GM18517 (cell line): Measurements from ENCODE around the gene SUMO4.

Source experiments
- ATAC-seq: cut with Tn5 transposase; IDR thresholded peaks from one replicate; pipeline ENCODE4 v1.9.1; 2021; ENCODE audit warnings: mild to moderate bottlenecking, moderate library complexity; ENCODE audit not compliant: unreplicated experiment

Gene SUMO4

GRCh38 chr6:149389509-149390297 lies 10.4 kb upstream of the SUMO4 start:
- ATAC-seq: no peak

GRCh38 chr6:149392093-149392492 lies 8.0 kb upstream of the SUMO4 start:
- no peak for ATAC-seq

DNA sequence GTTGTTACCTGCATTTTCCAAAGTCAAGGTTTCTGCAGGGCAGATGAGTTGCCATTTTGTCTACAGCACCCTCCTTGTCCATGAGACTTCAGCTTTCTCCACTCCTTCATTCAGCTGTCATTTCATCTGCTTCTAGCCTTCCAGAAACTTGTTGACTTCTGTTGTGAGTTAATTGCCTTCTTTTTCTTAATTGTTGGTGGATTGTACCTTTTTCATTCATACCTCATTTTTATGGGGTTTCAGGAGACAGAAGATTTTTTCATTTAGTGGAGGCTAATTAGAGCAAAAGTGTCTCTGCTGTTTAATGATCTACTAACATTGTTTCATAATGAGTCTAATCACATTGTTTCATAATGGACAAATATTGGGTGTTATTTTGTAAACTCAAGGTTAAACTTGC lies 7.5 kb upstream of the SUMO4 start:
- no peak for ATAC-seq

DNA sequence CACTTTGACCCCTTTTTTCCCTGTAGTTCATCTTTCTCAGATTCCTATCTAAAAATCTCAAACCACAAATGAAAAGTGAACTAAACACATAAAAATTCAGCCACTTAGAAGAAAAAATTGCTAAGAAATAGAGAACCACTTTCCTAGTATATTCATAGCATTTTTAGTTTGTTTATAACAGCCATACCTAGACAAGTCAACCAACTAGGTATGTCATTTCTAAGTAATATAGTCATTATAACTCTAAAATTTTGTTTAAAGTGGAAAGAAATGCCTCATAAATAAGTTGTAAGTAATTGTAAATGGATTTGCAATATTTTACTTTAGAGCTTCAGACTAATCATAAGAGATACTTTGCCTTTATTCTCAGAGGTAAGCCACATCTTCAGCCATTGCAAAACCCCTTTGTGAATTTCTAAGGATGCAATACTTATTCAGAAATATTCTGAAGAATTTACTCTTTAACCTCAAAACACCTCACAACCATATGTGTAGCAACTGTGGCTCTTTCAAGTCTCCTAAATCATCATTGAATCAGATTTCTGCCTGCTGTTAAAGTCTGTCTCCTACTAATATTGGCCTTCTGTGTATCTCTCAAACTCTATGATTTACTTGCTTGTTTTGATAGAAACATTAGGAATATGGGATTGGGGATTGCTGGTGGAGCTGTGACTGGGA lies 6.9 kb upstream of the SUMO4 start:
- ATAC-seq: no peak

DNA sequence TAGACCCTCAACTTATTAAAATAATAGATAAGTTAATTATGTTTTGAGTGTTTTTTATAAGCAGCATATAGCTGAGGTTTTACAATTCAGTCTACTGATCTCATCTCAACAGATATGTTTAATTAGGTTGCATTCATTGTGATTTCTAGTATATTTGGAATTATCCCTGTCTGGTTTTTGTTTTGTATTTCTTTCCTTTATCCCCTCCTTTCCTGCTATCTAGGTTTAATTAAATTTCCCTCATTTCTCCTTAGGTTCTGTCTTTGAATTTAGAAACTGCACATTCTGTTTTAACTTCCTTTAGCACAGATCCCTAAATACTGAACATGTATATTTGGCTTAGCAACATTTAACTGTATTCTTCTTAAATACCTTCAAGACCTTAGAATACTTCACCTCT lies 4.9 kb upstream of the SUMO4 start:
- ATAC-seq: no peak

DNA sequence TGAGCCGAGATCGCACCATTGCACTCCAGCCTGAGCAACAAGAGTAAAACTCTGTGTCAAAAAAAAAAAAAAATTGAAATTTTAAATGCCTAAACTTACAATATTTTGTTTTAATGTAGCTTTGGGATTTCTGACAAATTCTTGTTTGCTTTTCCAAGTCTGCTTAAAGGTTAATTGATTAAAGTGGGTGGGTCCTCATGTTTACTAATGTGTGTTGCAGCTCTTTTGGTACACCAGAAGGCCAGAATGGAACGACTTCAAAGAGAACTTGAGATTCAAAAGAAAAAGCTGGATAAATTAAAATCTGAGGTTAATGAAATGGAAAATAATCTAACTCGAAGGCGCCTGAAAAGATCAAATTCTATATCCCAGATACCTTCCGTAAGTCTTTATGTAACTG lies 2.7 kb upstream of the SUMO4 start:
- ATAC-seq: no peak

DNA sequence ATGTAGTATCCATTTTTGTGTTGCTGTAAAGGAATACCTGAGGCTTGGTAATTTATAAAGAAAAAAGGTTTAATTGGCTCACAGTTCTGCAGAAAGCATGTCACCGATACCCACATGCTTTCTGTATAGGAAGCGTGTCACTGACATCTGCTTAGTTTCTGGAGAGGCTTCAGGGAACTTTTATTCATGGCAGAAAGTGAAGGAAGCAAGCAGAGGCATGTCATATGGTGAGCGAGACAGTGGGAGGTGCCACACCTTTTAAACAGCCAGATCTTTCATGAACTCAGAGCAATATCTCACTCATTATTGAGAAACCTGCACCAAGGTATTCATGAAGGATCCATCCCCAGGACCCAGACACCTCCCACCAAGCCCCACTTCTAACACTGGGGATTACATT lies 3.5 kb downstream of the SUMO4 start:
- no peak for ATAC-seq

- no peak for ATAC-seq
Observed at GRCh38 chr6:149405823-149406765, 6.0 kb downstream of the SUMO4 start.

- ATAC-seq: no peak
Observed at GRCh38 chr6:149409617-149410016, 9.6 kb downstream of the SUMO4 start.

DNA sequence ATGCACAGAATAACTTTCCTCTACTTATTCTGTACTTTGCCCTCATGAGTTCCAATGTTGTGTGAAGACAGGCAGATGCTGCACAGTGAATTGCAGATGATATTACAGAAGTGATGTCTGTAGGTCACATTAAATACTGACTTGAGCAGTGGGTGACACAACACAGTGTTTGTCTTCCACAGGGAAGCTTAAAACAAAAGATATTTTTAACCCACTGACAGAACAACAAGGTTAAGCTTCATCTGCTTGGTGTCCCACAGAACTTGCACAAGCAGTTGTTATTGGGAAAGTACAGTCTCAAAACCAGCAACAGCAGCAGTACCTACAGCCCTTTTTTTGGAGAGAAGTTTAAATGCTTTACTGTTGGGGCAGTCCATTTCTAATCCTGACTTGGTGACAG lies 10.5 kb downstream of the SUMO4 start:
- no peak for ATAC-seq

- ATAC-seq: no peak
Observed at GRCh38 chr6:149414009-149414408, 13.9 kb downstream of the SUMO4 start.

- ATAC-seq: no peak
Observed at GRCh38 chr6:149414821-149415220, 14.8 kb downstream of the SUMO4 start.

GRCh38 chr6:149419696-149420404 lies 19.8 kb downstream of the SUMO4 start:
- ATAC-seq: no peak

GRCh38 chr6:149421132-149421531 lies 21.1 kb downstream of the SUMO4 start:
- ATAC-seq: no peak

- no peak for ATAC-seq
Observed at GRCh38 chr6:149422581-149422980, 22.5 kb downstream of the SUMO4 start.

DNA sequence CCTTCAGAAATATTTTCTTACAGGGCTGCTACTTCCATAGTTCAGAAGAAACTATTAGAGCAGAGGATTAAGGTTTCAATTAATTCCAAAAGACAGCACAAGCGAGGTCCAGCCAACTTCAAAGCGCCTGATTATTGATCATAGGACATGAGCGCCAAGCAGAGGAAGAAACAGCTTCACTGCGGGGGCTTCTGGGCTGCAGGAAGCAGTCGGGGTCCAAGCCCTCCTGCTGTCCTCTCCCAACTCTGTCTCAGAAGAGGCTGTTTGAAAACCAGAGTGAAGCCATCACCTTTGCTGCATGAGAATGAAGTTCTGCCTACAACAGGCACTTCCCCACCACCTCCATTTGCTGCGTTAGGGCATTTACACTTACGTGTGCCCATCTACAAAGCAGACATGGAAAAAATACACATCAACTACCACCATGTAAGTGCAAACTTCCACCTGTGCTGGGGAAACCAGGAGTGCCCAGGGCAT lies 23.9 kb downstream of the SUMO4 start:
- no peak for ATAC-seq

DNA sequence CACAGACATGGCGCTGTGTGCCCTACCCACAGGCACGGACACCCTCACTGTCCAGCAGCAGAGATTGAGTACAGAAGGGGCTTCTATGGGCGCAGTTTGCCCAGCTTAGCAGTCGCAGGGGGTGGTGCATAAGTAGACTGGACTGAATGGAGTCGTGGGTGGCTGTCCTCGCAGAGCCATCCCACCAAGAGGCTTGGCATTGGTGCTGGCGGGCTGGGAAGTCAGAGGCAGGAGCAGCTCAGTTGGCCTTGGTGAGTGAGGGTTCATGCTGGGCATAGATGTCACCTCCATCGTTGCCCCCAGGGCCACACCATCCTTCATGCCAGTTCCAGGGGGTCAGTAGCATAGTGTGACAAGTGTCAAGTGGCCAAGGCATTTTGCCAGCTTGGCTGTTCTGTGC lies 25.2 kb downstream of the SUMO4 start:
- ATAC-seq: no peak

GRCh38 chr6:149425754-149426153 lies 25.7 kb downstream of the SUMO4 start:
- no peak for ATAC-seq

- ATAC-seq: no peak
Observed at GRCh38 chr6:149428606-149429005, 28.5 kb downstream of the SUMO4 start.

DNA sequence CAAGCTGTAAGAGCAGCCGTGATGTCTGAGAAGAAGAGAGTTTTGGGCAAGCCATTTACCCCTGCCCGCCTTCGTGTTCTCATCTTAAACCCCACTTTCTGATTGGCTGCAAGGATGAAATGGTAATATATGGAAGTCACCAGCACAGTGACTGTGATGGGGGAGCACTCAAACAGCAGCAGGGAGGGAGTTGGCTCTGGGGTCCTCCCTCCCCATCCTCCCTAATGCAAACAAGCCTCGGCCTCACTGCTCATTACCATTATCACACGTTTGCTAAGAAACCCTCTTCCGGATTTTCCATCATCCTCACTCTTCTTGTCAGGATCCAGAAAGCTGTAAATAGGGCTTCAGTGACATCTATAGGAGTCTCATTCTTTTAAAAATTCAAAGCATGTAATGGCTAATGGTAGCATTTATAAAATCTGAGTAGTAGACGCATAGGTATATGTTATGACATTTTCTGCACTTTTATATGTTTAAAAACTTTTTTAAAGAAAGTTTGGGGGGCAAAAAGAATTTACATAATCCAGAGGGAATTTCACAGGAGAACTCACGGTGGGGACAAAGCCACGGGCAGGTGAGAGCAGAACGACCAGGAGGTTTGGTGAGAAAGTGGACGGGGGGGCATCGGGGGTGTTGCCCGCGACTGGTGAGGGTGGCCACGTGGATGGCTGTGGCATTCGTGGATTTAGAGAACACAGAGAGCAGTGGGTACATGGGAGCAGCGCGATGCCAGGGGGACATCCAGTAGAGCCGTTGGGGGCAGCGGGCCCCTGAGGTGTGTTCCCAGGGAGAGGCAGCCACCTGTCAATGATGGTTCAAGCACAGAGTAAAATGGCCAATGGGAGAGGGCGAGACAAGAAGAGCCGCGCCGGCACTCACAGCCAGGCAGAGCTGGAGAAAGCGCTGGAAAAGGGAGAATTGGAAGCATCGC lies 29.6 kb downstream of the SUMO4 start:
- ATAC-seq: no peak
